ENCODE measurements around the gene CCDC97.
A peak's percentile ranks its signal among the peaks of the same experiment; 100 is the strongest.

Gene CCDC97

GRCh38 chr19:41327076-41327575 lies 17.2 kb downstream of the CCDC97 start:
- no peak for DNase-seq

DNA sequence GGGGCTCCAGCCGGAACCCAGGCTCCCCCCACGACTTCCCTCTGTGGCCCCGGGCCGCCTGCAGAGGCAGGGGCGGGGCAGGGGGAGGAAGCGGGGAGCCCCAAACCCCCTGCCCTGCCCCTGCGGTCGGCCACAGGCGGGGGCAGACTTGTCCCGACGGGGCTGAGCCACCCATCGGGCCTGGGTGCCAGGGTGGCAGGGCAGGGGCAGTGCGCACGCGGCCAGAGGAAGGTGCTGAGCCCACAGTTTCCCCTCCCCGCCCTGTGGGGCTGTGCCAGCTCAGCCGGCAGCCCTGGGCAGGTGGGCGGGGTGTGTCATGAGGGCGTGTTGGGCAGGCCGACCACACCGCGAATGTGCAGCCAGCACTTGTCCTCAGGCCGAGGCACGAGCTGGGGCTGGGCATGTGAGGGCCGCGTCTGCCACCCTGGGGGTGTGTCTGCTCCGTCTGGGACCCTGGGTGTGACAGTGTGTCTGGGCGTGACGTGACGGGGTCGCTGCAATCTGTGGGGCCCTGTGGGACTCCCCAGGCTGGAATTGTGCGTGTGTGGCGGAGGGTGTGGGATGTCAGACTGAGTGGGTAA lies 17.7 kb downstream of the CCDC97 start:
- no peaks in the 10 kb centered on the region for H3K9me3 Mint-ChIP-seq
- H3K36me3 Mint-ChIP-seq (ENCODE audit: low read depth): peaks cover 27% of the 10 kb centered on the region
- H3K4me1 Mint-ChIP-seq: peaks cover 74% of the 10 kb centered on the region
- DNase-seq: no peak
- H3K4me3 Mint-ChIP-seq: peak overlapping the region; percentile 26
- peak overlapping the region; percentile 73 for H3K27ac Mint-ChIP-seq
- TF ChIP-seq CTCF (IDR thresholded peaks at IDR 0.05): no peak
- H3K27me3 Mint-ChIP-seq (ENCODE audit: low read depth, poor library complexity): peaks cover 4% of the 10 kb centered on the region

More at GRCh38 chr19:41327076-41327575, 17.2 kb downstream of the CCDC97 start:
- peaks cover 24% of the 10 kb centered on the region for H3K36me3 Mint-ChIP-seq (ENCODE audit: low read depth)
- no peaks in the 10 kb centered on the region for H3K9me3 Mint-ChIP-seq
- TF ChIP-seq CTCF (IDR thresholded peaks at IDR 0.05): no peak
- H3K4me3 Mint-ChIP-seq: peak overlapping the region; percentile 72
- peak overlapping the region; percentile 83 for H3K27ac Mint-ChIP-seq
- peaks cover 75% of the 10 kb centered on the region for H3K4me1 Mint-ChIP-seq
- peaks cover 4% of the 10 kb centered on the region for H3K27me3 Mint-ChIP-seq (ENCODE audit: low read depth, poor library complexity)

GRCh38 chr19:41328157-41328841 lies 18.3 kb downstream of the CCDC97 start:
- H3K4me3 Mint-ChIP-seq: peak overlapping the region; percentile 26
- peaks cover 27% of the 10 kb centered on the region for H3K36me3 Mint-ChIP-seq (ENCODE audit: low read depth)
- no peaks in the 10 kb centered on the region for H3K9me3 Mint-ChIP-seq
- peak overlapping the region; percentile 73 for H3K27ac Mint-ChIP-seq
- H3K27me3 Mint-ChIP-seq (ENCODE audit: low read depth, poor library complexity): peaks cover 4% of the 10 kb centered on the region
- TF ChIP-seq CTCF (IDR thresholded peaks at IDR 0.05): no peak
- peaks cover 71% of the 10 kb centered on the region for H3K4me1 Mint-ChIP-seq
- DNase-seq: no peak

DNA sequence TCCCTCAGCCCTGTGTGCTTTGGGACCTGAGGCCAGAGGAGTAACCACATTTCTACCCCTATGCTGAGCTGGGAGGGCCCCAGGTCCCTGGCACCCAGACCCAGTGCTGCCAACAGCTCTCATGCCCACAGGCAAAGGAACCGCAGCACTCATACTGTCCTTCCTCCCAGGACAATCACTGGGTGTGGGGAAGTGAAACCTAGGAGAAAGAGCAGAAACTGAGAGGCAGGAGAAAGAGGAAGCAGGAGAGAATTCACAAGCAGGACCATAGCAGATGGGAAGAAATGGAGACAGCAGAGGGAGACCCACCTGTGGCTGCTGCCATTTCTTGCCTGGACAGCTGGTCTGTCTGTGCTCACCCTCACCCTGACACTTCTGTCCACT lies 18.9 kb downstream of the CCDC97 start:
- Mint-ChIP-seq H3K36me3 (ENCODE audit: low read depth) (peaks cover 27% of the 10 kb centered on the region), H3K4me3 (no peak overlapping the region), H3K27me3 (ENCODE audit: low read depth, poor library complexity) (peaks cover 4% of the 10 kb centered on the region), H3K4me1 (peaks cover 66% of the 10 kb centered on the region), H3K9me3 (no peaks in the 10 kb centered on the region), H3K27ac (peak overlapping the region; percentile 49)
- TF ChIP-seq CTCF (IDR thresholded peaks at IDR 0.05): no peak
- no peak for DNase-seq

DNA sequence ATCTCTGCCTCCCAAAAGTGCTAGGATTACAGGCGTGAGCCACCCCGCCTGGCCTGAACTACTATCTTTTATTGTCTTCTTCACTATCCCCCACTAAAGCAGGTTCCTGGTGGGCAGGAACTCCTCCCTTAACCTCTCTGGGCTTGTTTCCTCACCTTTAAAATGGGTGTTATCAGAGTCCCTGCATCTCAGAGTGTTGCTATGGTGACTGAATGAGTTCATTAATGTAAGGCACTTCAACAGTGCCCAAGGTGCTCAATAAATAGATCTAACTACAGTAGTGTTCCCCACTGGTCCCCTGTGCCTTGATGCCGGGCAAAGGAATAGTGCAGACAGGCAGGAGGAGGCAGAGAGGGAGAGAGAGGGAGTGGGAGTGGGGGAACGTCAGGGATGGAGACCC lies 20.5 kb downstream of the CCDC97 start:
- peaks cover 4% of the 10 kb centered on the region for H3K27me3 Mint-ChIP-seq (ENCODE audit: low read depth, poor library complexity)
- H3K4me3 Mint-ChIP-seq: no peak overlapping the region
- H3K36me3 Mint-ChIP-seq (ENCODE audit: low read depth): peaks cover 27% of the 10 kb centered on the region
- H3K4me1 Mint-ChIP-seq: peaks cover 49% of the 10 kb centered on the region
- DNase-seq: no peak
- peak overlapping the region; percentile 3 for H3K27ac Mint-ChIP-seq
- TF ChIP-seq CTCF (IDR thresholded peaks at IDR 0.05): no peak
- H3K9me3 Mint-ChIP-seq: no peaks in the 10 kb centered on the region
